Endothelial cell of umbilical vein (primary cell): Measurements from ENCODE around the gene LMF1. TPM values are rescaled to one million over a fixed set of nuclear protein-coding genes. Genes with fewer than 3 reads are reported as not detected.

Experiments
- BruUV-seq: library from RNA; stranded (reverse); fragments of 400-500 nt; replicated peaks from 2 replicates; lab custom pipeline; 2021; lab: Mats Ljungman, UMichigan
- CTCF ChIA-PET: fragments of 300-600, 350-600 bp; sonication (Branson Sonifier 250); formaldehyde crosslinking; loops from one replicate; lab custom pipeline; 2021; ENCODE audit warnings: antibody characterized with exemption, inconsistent platforms; lab: Charles Lee
- POLR2A ChIA-PET: fragments of 300-600, 350-600 bp; sonication (Branson Sonifier 250); formaldehyde crosslinking; loops from one replicate; lab custom pipeline; 2021; ENCODE audit warnings: antibody characterized with exemption, inconsistent platforms; lab: Charles Lee
- DNase-seq: peaks from one replicate; pipeline ENCODE4 v3.0.0-alpha.2; 2011; ENCODE audit warnings: low read depth, low spot score
- FAIRE-seq: peaks from 2 replicates; lab custom pipeline; 2011; peaks lifted over from hg19 to GRCh38; lab: Jason Lieb, UNC
- H2AFZ ChIP-seq: 2 replicates; pipeline ENCODE4 v1.6.0; 2012; ENCODE audit warnings: low read depth, low read length, control low read depth, inconsistent platforms
- H3K27ac ChIP-seq: 2 replicates; pipeline ENCODE4 v1.5.1; 2011; ENCODE audit warnings: low read depth, mild to moderate bottlenecking, control low read depth, low read length, moderate library complexity; ENCODE audit not compliant: insufficient read depth
- H3K27me3 ChIP-seq, 2 experiments: 2 replicates each; pipeline versions ENCODE4 v1.6.0 to v1.6.1; 2011; ENCODE audit warnings: low read length in 2 of 2, mixed read lengths in 1 of 2; ENCODE audit not compliant: control insufficient read depth in 2 of 2, insufficient read depth in 2 of 2
- H3K36me3 ChIP-seq, 2 experiments: 2 replicates in 1 of 2; 3 replicates in 1 of 2; pipeline ENCODE4 v1.5.1; 2011; ENCODE audit warnings: low read length in 2 of 2, mild to moderate bottlenecking in 1 of 2, moderate library complexity in 1 of 2; ENCODE audit not compliant: control insufficient read depth in 2 of 2, insufficient read depth in 2 of 2; ENCODE audit errors: extremely low read depth in 1 of 2
- H3K4me1 ChIP-seq: 3 replicates; pipeline ENCODE4 v1.5.1; 2011; ENCODE audit warnings: mild to moderate bottlenecking, low read length; ENCODE audit not compliant: control insufficient read depth, insufficient read depth; ENCODE audit errors: extremely low read depth
- H3K4me2 ChIP-seq: 2 replicates; pipeline ENCODE4 v1.6.1; 2011; ENCODE audit warnings: low read length, control low read depth, mixed read lengths; ENCODE audit not compliant: insufficient read depth
- H3K4me3 ChIP-seq, 3 experiments: fragments of 200-600 bp in 1 of 3; sonication (generic), shearing (Covaris generic) in 1 of 3; replicated peaks in 1 of 3; 2 replicates each; pipeline ENCODE4 v1.5.1; 2011 to 2016; ENCODE audit warnings: control low read depth in 3 of 3, low read length in 3 of 3, mild to moderate bottlenecking in 2 of 3, inconsistent platforms in 1 of 3, low read depth in 1 of 3, moderate library complexity in 1 of 3; ENCODE audit not compliant: insufficient read depth in 1 of 3
- H3K79me2 ChIP-seq: 2 replicates; pipeline ENCODE4 v1.6.0; 2012; ENCODE audit warnings: low read length, inconsistent platforms; ENCODE audit not compliant: control insufficient read depth, insufficient read depth
- H3K9ac ChIP-seq: replicated peaks from 2 replicates; pipeline ENCODE3; 2011; ENCODE audit warnings: low read length, control low read depth; ENCODE audit not compliant: insufficient read depth; ENCODE audit errors: extremely low read depth
- H3K9me1 ChIP-seq: replicated peaks from 3 replicates; pipeline ENCODE4 v1.6.0; 2011; ENCODE audit warnings: mild to moderate bottlenecking, low read length; ENCODE audit not compliant: control insufficient read depth, insufficient read depth; ENCODE audit errors: extremely low read depth
- H3K9me3 ChIP-seq: replicated peaks from 2 replicates; pipeline ENCODE4 v1.5.1; 2012; ENCODE audit warnings: low read length, inconsistent platforms; ENCODE audit not compliant: control insufficient read depth, insufficient read depth
- H4K20me1 ChIP-seq: replicated peaks from 2 replicates; pipeline ENCODE3; 2011; ENCODE audit warnings: mild to moderate bottlenecking, low read length; ENCODE audit not compliant: control insufficient read depth, insufficient read depth; ENCODE audit errors: extremely low read depth
- EZH2 ChIP-seq: IDR thresholded peaks from 2 replicates; pipeline ENCODE4 v1.6.1; 2012; ENCODE audit warnings: borderline replicate concordance, low read depth, mild to moderate bottlenecking, moderate library complexity, low read length, inconsistent platforms; ENCODE audit not compliant: severe bottlenecking
- FOS ChIP-seq: IDR thresholded peaks from 2 replicates; pipeline ENCODE4 v1.6.1; 2011; ENCODE audit warnings: mild to moderate bottlenecking, low read length, moderate library complexity, borderline replicate concordance; ENCODE audit not compliant: insufficient read depth
- GATA2 ChIP-seq: IDR thresholded peaks from 2 replicates; pipeline ENCODE4 v1.7.0; 2011; ENCODE audit warnings: low read depth, mild to moderate bottlenecking, moderate library complexity, mixed read lengths, low read length; ENCODE audit not compliant: insufficient read length, insufficient read depth
- JUN ChIP-seq: IDR thresholded peaks from 2 replicates; pipeline ENCODE4 v1.6.1; 2011; ENCODE audit warnings: borderline replicate concordance, low read depth; ENCODE audit not compliant: insufficient read length, insufficient read depth
- MYC ChIP-seq: IDR thresholded peaks from one replicate; pipeline ENCODE4 v1.6.1; 2011; ENCODE audit warnings: mild to moderate bottlenecking, low read depth, low read length
- POLR2A ChIP-seq: IDR thresholded peaks from 2 replicates; pipeline ENCODE4 v1.6.1; 2012; ENCODE audit warnings: low read depth, mild to moderate bottlenecking, control low read depth, low read length
- POLR2AphosphoS5 ChIP-seq: IDR thresholded peaks from 2 replicates; pipeline ENCODE4 v1.6.1; 2012; ENCODE audit warnings: low read depth, mild to moderate bottlenecking, control low read depth, low read length, moderate library complexity; ENCODE audit not compliant: insufficient read depth
- dilution Hi-C: fragments of 300-500 bp; cut with MboI; formaldehyde crosslinking; loops from one replicate; pipeline ENCODE4 v1.15.0; 2019; ENCODE audit warnings: low sequenced_read_pairs; ENCODE audit not compliant: extremely low pct_ligation_motif_present
- intact Hi-C: fragments of 100-400 bp; cut with micrococcal nuclease; formaldehyde crosslinking; loops from one replicate; pipeline ENCODE4 v1.10.0; 2022
- polyA plus RNA-seq, 4 experiments: library from polyadenylated mRNA; depleted of rRNA in 3 of 4; stranded (reverse) in 3 of 4; unstranded in 1 of 4; fragments of >200 nt; gene quantifications; 2 replicates each; pipeline versions ENCODE4 v1.2.1 to v1.2.3, GENCODE V29; 2011 to 2012; ENCODE audit warnings: missing spikeins in 1 of 4
- total RNA-seq: library from RNA; stranded (reverse); gene quantifications from 2 replicates; pipeline ENCODE4 v1.2.3, GENCODE V29; 2021
- TF ChIP-seq, protein P1 (sequence below): IDR thresholded peaks from 2 replicates; pipeline ENCODE4 v1.6.1; 2011; ENCODE audit not compliant: insufficient read depth, insufficient read length
- TF ChIP-seq, protein P2 (sequence below), 2 donors: IDR thresholded peaks; 1 replicate in 1 of 2; 2 replicates in 1 of 2; pipeline ENCODE4 v1.5.1; 2011; ENCODE audit warnings: low read length in 2 of 2, mild to moderate bottlenecking in 2 of 2, moderate library complexity in 2 of 2, control low read depth in 1 of 2, inconsistent platforms in 1 of 2, low read depth in 1 of 2; ENCODE audit not compliant: insufficient read depth in 1 of 2; ENCODE audit errors: extremely low read depth in 1 of 2

Gene LMF1
- total and polyA plus RNA-seq, 2 donors (not counting 3 experiments of a cell fraction or from before 2014, with no cell fraction given) = 17.8 TPM

DNA sequence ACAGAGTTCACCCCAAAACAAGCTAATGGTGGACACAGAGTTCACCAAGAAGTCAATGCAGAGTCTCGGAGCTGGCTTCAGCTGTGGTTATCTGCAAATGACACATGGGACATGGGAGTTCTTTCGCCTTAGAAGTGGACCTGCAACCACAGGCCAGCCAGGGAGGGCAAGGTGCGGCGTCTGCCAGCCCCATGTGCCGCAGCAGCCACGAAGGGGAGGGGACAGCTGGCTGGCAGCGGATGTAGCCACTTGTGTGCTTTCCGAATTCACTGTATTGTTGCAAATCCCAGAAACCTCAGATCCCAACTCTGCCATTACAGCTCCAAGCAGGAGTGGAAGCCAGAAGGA, 24.8 kb downstream of the LMF1 start:
- no peaks in the 10 kb centered on the region for H3K27me3 ChIP-seq
- no peak overlapping the region for H3K27ac ChIP-seq
- ChIA-PET POLR2A (no interaction called here), CTCF (no interaction called here)
- no peak overlapping the region for H2AFZ ChIP-seq
- H4K20me1 ChIP-seq = no peaks in the 10 kb centered on the region
- no peak overlapping the region for H3K4me2 ChIP-seq
- H3K4me1 ChIP-seq = no peaks in the 10 kb centered on the region
- H3K4me3 ChIP-seq = no peak overlapping the region
- FAIRE-seq (no peak), DNase-seq (no peak)
- dilution Hi-C loops = no loop called here
- H3K79me2 ChIP-seq = no peaks in the 10 kb centered on the region
- H3K9ac ChIP-seq = no peak overlapping the region
- H3K36me3 ChIP-seq = no peaks in the 10 kb centered on the region
- H3K9me1 ChIP-seq = no peaks in the 10 kb centered on the region
- BruUV-seq = no TSS peak
- TF ChIP-seq GATA2 = no peak
- TF ChIP-seq JUN = no peak
- TF ChIP-seq, protein P1, sequence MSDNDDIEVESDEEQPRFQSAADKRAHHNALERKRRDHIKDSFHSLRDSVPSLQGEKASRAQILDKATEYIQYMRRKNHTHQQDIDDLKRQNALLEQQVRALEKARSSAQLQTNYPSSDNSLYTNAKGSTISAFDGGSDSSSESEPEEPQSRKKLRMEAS = no peak
- no peak for TF ChIP-seq EZH2
- no peak for TF ChIP-seq MYC
- TF ChIP-seq, protein P2, sequence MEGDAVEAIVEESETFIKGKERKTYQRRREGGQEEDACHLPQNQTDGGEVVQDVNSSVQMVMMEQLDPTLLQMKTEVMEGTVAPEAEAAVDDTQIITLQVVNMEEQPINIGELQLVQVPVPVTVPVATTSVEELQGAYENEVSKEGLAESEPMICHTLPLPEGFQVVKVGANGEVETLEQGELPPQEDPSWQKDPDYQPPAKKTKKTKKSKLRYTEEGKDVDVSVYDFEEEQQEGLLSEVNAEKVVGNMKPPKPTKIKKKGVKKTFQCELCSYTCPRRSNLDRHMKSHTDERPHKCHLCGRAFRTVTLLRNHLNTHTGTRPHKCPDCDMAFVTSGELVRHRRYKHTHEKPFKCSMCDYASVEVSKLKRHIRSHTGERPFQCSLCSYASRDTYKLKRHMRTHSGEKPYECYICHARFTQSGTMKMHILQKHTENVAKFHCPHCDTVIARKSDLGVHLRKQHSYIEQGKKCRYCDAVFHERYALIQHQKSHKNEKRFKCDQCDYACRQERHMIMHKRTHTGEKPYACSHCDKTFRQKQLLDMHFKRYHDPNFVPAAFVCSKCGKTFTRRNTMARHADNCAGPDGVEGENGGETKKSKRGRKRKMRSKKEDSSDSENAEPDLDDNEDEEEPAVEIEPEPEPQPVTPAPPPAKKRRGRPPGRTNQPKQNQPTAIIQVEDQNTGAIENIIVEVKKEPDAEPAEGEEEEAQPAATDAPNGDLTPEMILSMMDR (IDR thresholded peaks at IDR 0.05; ENCODE audit: extremely low read depth in 1 of 2, insufficient read depth in 1 of 2, low read depth in 1 of 2, low read length in 2 of 2) = no peak
- no peak for TF ChIP-seq POLR2A
- no peak for TF ChIP-seq POLR2AphosphoS5
- no peak for TF ChIP-seq FOS
- H3K9me3 ChIP-seq = peaks cover 3% of the 10 kb centered on the region
- intact Hi-C loops = no loop called here
